Vagina (tissue), 2 donors: ENCODE data around the gene B3GALT4.

Source experiments
- POLR2AphosphoS5 ChIP-seq, 2 donors: sonication (generic); formaldehyde crosslinking; IDR thresholded peaks; one replicate each; pipeline ENCODE4 v1.9.0; 2017; ENCODE audit warnings: antibody characterized with exemption in 2 of 2, mild to moderate bottlenecking in 2 of 2, low read depth in 1 of 2; ENCODE audit not compliant: insufficient read depth in 1 of 2
- TF ChIP-seq, protein P1 (sequence below), 3 experiments: fragments of 450-650 bp in 2 of 3; fragments of 200-600 bp in 1 of 3; sonication (generic) in 1 of 3; IDR thresholded peaks; one replicate each; pipeline ENCODE4 v1.5.1; 2017 to 2019; ENCODE audit warnings: antibody characterized with exemption in 3 of 3, mild to moderate bottlenecking in 2 of 3, moderate library complexity in 2 of 3

DNA sequence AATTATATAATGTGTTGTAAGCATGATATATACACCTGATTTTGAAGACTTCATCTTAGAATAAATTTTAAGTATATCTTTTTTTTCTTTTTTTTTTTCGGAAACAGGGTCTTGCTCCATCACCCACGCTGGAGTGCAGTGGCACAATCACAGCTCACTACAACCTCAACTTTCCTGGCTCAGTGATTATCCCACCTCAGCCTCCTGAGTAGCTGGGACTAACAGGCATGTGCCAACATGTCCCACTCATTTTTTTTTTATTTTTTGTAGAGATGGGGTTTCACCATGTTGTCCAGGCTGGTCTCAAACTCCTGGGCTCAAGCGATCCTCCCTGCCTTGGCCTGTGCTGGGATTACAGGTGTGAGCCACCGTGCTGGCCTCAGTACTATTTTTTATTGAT lies 22.3 kb upstream of the B3GALT4 start:
- TF ChIP-seq, protein P1, sequence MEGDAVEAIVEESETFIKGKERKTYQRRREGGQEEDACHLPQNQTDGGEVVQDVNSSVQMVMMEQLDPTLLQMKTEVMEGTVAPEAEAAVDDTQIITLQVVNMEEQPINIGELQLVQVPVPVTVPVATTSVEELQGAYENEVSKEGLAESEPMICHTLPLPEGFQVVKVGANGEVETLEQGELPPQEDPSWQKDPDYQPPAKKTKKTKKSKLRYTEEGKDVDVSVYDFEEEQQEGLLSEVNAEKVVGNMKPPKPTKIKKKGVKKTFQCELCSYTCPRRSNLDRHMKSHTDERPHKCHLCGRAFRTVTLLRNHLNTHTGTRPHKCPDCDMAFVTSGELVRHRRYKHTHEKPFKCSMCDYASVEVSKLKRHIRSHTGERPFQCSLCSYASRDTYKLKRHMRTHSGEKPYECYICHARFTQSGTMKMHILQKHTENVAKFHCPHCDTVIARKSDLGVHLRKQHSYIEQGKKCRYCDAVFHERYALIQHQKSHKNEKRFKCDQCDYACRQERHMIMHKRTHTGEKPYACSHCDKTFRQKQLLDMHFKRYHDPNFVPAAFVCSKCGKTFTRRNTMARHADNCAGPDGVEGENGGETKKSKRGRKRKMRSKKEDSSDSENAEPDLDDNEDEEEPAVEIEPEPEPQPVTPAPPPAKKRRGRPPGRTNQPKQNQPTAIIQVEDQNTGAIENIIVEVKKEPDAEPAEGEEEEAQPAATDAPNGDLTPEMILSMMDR (IDR thresholded peaks at IDR 0.05), result no peak
- TF ChIP-seq POLR2AphosphoS5 (IDR thresholded peaks at IDR 0.05; ENCODE audit: insufficient read depth in 1 of 2, low read depth in 1 of 2), result no peak
